ENCODE data around the gene EZH1. TPM values are rescaled to one million over a fixed set of nuclear protein-coding genes. Genes with fewer than 3 reads are reported as not detected.
A peak's percentile ranks its signal among the peaks of the same experiment; 100 is the strongest.

Gene EZH1
- total and polyA plus RNA-seq, 2 experiments from 2014 or later: 9.5 to 22.5 TPM

GRCh38 chr17:42760652-42761581 is 16.1 kb upstream of the EZH1 start, which contains the start of gene RAMP2:
RAMP2 (plus strand) TSS chr17:42761227; CDS start chr17:42761262, 35 bp downstream.
- H3K27ac ChIP-seq: peak within 1 kb of the TSS; percentile 20
- H3K27me3 ChIP-seq: peaks cover 13% of the 10 kb centered on the region
- peak within 1 kb of the TSS; percentile 91 for H2AFZ ChIP-seq
- DNase-seq (ENCODE audit: low spot score): peak; percentile 67
- 4% methylated on average over 29 of the region's 92 CpGs for WGBS (ENCODE audit: low lambda C conversion rate, missing lambda C conversion rate)
- H3K9me2 ChIP-seq (replicated peaks; ENCODE audit: insufficient read depth): no peaks in the 10 kb centered on the region
- H3K4me2 ChIP-seq: peak within 1 kb of the TSS; percentile 95
- no peaks in the 10 kb centered on the region for H4K20me1 ChIP-seq (ENCODE audit: insufficient read depth, poor library complexity, severe bottlenecking)
- no peaks in the 10 kb centered on the region for H3K9me3 ChIP-seq (ENCODE audit: low read depth)
- no peaks in the 10 kb centered on the region for H3K79me2 ChIP-seq
- no peaks in the 10 kb centered on the region for H3K36me3 ChIP-seq (replicated peaks; ENCODE audit: insufficient read depth, low read depth)
- TF ChIP-seq CTCF (IDR thresholded peaks at IDR 0.05; ENCODE audit: poor library complexity): no peak
- TF ChIP-seq EZH2phosphoT487 (IDR thresholded peaks at IDR 0.05; ENCODE audit: low read depth, severe bottlenecking, unreplicated experiment): no peak
- TF ChIP-seq EZH2 (IDR thresholded peaks at IDR 0.05; ENCODE audit: borderline replicate concordance): peak; percentile 36
- peaks cover 12% of the 10 kb centered on the region for H3K4me1 ChIP-seq (ENCODE audit: insufficient read depth)
- peak within 1 kb of the TSS; percentile 44 for H3K4me3 ChIP-seq

- WGBS (ENCODE audit: low lambda C conversion rate, missing lambda C conversion rate): 55% methylated on average over 11 of the region's 11 CpGs
- peak overlapping the region; percentile 91 for H2AFZ ChIP-seq
Observed at GRCh38 chr17:42759982-42760651, 15.3 kb upstream of the EZH1 start.

GRCh38 chr17:42754782-42755181 is 9.9 kb upstream of the EZH1 start:
- H3K4me2 ChIP-seq: no peak overlapping the region
- no peak overlapping the region for H2AFZ ChIP-seq
- no peak for TF ChIP-seq EZH2phosphoT487 (IDR thresholded peaks at IDR 0.05; ENCODE audit: low read depth, severe bottlenecking, unreplicated experiment)
- no peak for TF ChIP-seq EZH2 (IDR thresholded peaks at IDR 0.05; ENCODE audit: borderline replicate concordance)
- TF ChIP-seq CTCF (IDR thresholded peaks at IDR 0.05; ENCODE audit: poor library complexity): no peak
- no peaks in the 10 kb centered on the region for H3K4me1 ChIP-seq (ENCODE audit: insufficient read depth)
- no peaks in the 10 kb centered on the region for H3K9me3 ChIP-seq (ENCODE audit: low read depth)
- DNase-seq (ENCODE audit: low spot score): no peak
- 93% methylated on average over 3 of the region's 3 CpGs for WGBS (ENCODE audit: low lambda C conversion rate, missing lambda C conversion rate)
- H3K36me3 ChIP-seq (replicated peaks; ENCODE audit: insufficient read depth, low read depth): no peaks in the 10 kb centered on the region
- no peak overlapping the region for H3K27ac ChIP-seq
- H3K79me2 ChIP-seq: no peaks in the 10 kb centered on the region
- no peaks in the 10 kb centered on the region for H4K20me1 ChIP-seq (ENCODE audit: insufficient read depth, poor library complexity, severe bottlenecking)
- no peaks in the 10 kb centered on the region for H3K9me2 ChIP-seq (replicated peaks; ENCODE audit: insufficient read depth)
- H3K27me3 ChIP-seq: peaks cover 3% of the 10 kb centered on the region
- H3K4me3 ChIP-seq: no peak overlapping the region

More at GRCh38 chr17:42759982-42760651, 15.3 kb upstream of the EZH1 start:
- H3K36me3 ChIP-seq (replicated peaks; ENCODE audit: insufficient read depth, low read depth): no peaks in the 10 kb centered on the region
- no peak overlapping the region for H3K4me3 ChIP-seq
- H3K4me1 ChIP-seq (ENCODE audit: insufficient read depth): peaks cover 12% of the 10 kb centered on the region
- H3K9me3 ChIP-seq (ENCODE audit: low read depth): no peaks in the 10 kb centered on the region
- no peak for DNase-seq (ENCODE audit: low spot score)
- H3K79me2 ChIP-seq: no peaks in the 10 kb centered on the region
- H3K4me2 ChIP-seq: peak overlapping the region; percentile 95
- H3K27ac ChIP-seq: peak overlapping the region; percentile 20
- H4K20me1 ChIP-seq (ENCODE audit: insufficient read depth, poor library complexity, severe bottlenecking): no peaks in the 10 kb centered on the region
- TF ChIP-seq EZH2phosphoT487 (IDR thresholded peaks at IDR 0.05; ENCODE audit: low read depth, severe bottlenecking, unreplicated experiment) (no peak), EZH2 (IDR thresholded peaks at IDR 0.05; ENCODE audit: borderline replicate concordance) (no peak), CTCF (IDR thresholded peaks at IDR 0.05; ENCODE audit: poor library complexity) (no peak)
- H3K27me3 ChIP-seq: peaks cover 13% of the 10 kb centered on the region
- no peaks in the 10 kb centered on the region for H3K9me2 ChIP-seq (replicated peaks; ENCODE audit: insufficient read depth)
